Activated CD4-positive, alpha-beta T cell treated with anti-CD3 and anti-CD28 coated beads, Interleukin-2, amount 50 U/mL, for 24 hours (primary cell): ENCODE measurements around the gene LRRC32.

ENCODE experiments used
- DNase-seq, 2 donors: peaks; one replicate each; pipeline ENCODE4 v3.0.0-alpha.2; 2020; ENCODE audit warnings: low read depth in 1 of 2, low spot score in 1 of 2

The LRRC32 gene

DNA sequence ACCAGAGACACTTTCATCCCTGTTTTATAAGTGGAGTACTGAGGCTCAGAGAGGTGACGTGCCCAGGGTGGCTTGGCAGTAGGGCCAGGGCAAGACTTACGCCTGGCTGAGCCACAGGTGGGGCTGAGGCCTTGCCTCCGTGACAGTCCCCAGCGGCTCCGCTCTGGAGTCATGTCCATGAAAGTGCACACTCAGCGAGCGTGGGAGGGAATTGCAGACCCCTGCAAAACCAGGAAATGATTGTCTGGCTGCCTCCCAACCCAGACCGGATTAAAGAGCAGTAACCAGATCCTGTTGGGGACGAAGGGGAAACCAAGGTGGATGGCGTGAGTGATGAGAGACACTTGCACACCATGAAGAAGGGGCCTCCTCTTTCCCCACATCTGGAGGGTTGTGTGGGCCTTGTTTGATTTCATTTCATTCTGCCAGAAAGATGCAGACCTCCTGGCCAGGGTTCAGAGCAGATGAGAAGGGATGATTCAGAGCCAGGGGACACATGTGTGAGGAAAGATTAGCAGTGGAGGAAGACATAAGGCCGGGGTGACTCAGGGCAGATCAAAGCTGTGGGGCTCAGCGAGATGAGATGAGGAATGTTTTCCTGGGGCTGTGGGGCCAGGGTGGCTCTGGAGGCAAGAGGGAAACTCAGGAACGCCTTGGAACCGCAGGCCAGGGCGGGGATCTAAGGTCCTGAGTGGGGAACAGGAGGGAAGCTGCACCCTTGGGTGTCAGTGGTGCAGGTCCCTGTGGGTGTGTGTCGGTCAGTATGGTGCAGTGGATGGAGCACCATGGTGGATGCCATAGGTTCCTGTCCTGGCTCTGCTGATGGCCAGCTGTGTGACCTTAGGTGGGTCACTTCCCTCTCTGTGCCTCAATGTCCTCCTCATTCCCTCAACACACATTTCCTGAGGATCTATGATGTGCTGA, 29.9 kb upstream of the LRRC32 start:
- DNase-seq = no peak

DNA sequence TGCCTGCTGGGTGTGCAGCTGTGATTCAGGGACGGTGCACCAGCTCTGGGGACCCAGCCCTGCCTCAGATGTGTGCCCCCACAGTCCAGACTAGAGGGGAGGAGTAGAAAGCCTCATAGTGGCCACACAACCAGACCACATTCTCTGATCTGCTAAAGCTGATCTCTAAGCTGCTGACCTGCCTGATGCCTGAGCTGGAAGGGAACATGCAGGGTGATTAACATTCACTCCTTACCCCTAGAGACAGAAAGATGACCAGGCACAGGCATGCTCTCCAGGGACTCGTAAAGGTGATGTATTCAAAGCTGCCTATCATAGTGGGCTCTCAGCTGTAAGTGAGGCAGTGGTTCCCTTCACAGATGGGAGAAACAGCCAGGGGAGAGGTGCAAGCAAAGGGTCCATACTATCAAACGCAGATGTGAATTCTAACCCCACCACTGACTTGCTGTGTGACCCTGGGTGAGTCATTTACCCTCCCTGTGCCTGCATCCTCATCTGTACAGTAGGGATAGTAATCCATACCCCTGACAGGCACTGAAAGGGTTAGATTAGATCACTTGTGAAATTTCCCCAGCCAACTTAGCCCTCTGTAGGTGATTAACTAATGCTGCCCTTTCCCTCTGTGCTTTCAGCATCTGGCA, 29.0 kb upstream of the LRRC32 start:
- DNase-seq = no peak

DNA sequence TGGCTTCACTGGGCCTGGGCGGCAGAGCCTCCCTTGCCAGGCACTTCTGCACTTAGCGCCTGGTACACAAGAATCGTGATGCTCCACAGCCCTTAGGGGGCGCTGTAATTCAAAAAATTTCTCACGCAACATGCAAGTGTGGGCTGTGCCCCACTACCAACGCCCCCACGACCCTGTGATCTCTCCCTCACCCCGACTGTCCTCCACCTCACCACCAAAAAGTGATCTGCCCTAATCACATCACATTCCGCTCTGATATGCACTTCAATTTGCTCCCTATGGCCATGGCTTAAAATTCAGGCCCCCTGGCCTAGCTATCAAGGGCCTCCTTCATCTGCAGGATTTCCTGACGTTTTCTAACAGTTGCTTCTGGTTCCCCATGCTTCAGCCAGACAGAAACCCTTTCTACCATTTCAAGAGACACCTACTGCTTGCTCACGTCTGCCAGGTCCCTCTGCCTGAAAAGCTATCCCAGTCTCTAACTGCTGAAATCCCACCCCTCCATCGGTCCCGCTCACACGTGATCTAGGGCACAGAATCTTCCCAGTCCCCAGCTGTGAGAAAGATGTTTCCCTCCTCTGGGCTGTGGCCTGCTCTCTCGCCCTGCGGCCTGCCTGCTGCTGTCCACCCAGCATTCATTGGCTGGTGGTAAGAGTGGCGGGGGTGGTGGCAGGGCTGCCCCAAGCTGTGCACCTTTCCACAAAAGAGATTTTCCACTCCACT, 27.9 kb upstream of the LRRC32 start:
- DNase-seq = no peak

DNA sequence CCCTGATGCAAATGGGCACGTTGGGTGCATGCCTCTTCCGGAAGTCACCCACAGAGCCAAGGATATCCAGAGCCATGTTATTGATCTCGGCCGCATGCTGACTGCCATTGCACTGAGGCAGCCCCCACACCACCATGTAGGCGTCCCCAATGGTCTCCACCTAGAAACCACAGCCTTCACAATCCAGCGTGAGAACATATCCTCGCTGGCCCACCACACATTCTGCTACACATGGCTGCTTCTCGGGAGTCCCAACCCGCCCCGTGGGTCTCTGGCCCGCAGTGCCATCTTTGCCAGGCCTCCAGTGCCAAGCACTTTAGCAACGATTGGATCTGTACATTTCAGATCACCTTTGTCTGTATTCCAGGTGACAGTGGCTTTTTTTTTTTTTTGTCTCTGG, 26.2 kb upstream of the LRRC32 start:
- no peak for DNase-seq

DNA sequence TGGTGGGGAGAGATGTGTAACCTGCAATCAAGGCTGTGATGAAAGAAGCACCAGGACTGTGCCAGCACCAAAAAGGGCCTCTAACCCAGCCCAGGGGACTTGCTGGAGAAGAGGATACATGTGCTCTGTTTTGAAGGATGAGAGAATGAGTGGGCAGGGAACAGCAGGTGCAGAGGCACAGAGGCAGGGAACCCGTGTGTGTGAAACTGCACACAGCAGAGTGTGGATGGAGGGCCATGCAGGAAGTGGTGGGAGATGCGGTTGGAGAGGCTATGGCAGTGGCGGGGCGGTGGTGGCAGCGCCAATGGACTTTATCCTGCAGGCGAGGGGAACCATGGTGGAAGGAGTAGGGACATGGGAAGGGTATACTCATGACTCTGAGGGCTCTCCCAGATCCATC, 25.2 kb upstream of the LRRC32 start:
- no peak for DNase-seq

DNA sequence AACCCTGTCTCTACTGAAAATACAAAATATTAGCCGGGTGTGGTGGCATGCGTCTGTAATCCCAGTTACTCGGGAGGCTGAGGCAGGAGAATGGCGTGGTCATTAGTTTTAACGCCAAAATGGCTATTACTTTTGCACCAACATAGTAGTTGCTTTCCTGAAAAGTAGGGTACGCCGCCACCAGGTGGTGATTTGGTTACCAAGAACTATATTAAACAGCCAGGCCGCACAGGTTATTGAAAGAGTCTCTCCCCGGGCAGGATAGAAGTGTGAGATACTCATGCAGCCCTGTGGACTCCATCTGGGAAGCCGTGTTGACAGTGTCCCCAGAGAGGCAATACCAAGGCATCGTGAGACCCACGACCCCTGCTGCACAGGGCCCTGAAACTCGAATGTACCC, 24.6 kb upstream of the LRRC32 start:
- DNase-seq = no peak

DNA sequence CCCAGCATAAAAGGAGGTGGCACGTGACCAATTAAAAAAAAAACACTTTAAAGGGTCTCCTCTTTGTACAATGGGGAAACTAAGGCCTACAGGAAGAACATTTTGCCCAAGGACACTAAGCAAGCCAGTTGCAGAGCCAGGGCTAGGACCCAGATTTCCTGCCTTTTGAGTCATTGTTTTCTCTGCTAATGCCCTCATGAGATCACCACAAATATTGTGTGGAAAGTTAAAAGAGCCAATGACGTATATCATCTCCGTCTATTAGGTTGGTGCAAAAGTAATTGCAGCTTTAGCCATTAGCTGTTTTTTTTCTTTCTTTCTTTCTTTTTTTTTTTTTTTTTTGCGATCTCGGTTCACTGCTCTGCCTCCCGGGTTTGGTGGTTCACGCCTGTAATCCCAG, 24.1 kb upstream of the LRRC32 start:
- no peak for DNase-seq

DNA sequence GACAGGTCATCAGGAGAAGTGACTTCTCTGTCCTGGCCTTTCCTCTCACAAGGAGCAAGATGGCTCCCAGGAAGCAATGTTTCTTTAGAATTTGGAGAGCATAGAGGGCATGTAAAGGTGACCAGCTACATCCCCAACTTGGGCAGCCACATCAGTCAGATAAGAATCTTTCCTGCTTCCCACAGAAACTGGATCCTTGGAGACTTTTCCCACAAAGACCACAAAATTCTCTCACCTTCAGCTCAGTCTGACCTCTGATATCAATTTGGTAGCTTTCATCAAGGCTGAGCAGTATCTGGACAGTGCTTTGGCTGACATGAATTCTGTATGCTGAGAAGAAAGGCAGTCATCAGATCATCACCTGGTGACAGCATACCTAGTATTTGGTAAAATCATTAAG, 23.3 kb upstream of the LRRC32 start:
- no peak for DNase-seq

DNA sequence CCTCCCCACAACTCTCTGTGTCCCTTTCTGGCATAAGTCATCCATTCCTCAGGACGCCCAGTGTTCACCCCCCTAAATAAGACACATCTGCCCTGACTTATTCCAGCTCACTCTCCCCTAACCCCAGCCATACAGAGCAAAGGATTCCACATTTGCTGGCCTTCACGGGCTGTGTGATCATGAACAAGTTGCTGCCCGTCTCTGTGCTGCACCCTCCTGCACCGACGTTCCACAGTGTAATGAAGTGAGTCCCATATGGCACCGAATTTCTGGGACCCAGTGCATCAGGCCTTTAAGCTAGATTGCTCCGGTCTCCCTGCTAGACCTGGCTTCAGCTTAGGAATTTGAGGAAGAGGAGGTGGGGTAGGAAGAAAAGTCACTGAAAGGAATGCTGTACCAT, 22.4 kb upstream of the LRRC32 start:
- no peak for DNase-seq

DNA sequence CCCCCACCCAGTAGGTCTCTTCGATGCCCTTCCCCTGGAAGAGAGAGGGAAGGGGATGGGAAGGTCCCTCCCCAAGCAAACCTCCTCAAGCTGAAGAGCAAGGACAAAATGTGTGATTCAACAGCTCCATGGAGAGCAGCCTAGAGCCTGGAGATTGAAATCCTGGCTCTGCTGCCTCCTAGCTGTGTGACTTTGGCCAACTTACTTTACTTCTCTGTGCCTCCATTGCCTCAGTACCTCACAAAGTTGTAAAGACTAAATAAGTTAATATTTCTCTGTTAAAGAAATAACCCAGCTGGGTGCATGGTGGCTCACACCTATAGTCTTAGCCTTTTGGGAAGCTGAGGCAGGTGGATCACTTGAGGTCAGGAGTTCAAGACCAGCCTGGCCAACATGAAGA, 21.1 kb upstream of the LRRC32 start:
- no peak for DNase-seq

DNA sequence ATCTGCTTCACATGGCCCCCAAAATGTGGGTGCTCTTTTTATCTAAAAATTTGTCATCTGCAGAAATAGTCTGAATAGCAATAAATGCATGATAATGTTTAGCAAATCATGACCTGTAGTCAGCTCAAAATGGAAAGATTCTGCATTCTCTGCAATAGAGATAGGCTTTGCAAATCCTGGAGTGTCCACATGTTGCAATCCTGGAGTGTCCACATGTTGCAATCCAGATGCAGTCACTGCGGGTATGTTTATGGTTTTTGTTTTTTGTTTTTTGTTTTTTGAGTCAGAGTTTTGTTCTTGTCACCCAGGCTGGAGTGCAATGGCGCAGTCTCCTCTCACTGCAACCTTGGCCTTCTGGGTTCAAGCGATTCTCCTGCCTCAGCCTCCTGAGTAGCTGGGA, 20.2 kb upstream of the LRRC32 start:
- no peak for DNase-seq

DNA sequence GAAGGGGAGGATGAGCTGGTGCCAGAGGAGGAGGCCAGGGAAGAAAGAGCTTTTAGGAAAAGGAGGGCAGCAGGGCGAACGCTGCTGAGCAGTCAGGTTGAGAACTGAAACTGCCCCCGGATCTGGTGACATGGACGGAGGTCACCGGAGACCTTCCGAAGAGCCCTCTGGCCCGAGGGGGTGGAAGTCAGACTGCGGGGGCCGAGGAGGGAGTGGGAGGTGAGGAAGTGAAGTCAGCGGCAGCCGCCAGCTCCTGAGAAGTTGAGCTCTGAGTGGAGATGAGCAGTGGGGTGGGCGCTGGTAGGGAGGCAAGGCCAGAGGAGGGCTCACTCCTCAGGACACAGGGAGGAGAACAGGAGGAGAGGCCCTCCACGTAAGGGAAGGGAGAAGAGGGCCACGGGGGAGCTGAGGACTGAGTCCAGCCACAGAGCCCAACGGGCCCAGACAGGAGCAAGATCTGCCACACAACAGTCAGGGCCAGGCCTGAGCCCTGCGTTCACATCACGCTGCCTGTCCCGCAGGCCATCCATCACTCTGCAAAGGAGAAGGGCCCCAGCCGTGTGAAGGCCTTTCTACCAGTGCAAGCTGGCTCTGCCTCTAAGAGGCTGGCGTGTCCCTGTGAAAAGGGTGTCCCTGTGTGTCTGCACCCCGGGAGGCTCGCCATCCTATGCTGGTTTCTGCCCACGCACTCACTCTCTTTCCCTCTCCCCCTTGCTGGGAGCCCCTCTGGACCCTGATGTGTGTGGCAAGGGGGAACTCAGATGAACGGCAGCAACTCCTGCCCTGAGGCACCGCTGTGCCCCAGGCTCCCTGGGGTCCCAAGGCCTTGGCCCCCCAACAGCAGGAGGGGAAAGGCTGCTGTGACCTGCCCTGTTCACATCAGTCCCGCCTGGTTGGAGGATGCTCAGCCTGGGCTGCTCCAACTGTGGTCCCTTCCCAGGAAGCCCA, 19.0 kb upstream of the LRRC32 start:
- DNase-seq = no peak

DNA sequence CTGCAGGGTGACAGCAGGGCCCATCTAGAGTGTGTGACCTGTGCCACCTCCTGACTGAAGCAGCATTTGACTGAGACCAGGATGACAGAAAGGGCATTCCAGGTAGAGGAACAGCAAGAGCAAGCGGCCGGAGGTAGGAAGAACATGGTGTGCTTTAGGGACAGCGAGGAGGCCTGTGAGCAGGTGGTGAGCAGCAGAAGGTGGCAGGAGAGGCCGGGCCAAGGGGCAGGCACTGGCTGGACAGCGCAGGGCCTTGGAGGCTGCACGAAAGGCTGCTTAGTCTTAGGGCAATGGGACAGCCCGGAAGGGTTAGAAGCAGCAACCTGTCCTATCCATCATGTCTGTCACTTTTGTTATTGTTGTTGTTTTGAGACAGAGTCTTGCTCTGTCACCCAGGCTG, 17.6 kb upstream of the LRRC32 start:
- DNase-seq = no peak

DNA sequence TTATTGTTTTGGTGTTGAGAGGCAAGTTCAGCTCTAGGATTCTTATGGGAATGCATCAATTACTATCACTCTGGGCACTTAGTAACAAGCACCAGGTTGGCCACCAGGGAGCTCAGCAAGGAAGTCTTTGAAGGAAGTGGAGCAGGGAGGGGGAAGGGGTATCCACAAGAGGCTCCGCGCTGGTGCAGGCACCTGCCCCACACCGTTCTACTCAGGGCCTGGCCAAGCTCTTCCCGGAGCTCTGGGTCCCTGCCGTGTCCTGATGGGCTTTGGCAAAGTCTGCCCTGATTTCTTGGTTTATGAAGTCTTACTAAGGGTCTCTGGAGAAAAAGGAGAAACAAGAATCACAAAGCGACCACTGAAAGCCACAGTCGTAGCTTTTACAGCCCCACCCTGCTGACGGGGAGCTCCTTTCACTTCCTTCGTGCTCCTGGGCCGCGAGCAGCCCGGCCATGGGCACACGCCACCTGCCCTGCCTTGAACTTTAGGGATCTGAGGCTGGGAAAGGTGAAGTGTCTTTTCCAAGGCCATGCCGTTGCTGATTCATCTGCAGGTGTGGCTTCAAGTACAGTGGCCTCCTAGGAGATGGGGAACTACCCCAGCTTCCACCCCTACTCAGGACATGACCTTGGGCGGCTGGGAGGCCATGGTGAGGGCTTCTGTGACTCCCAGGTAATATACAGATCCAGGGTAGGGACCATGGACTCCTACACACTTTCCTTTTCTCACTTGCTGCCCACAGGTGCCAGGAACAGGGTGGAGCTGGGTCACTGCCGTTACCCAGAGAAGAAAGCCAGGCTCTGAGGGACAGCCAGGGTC, 15.9 kb upstream of the LRRC32 start:
- DNase-seq = no peak

DNA sequence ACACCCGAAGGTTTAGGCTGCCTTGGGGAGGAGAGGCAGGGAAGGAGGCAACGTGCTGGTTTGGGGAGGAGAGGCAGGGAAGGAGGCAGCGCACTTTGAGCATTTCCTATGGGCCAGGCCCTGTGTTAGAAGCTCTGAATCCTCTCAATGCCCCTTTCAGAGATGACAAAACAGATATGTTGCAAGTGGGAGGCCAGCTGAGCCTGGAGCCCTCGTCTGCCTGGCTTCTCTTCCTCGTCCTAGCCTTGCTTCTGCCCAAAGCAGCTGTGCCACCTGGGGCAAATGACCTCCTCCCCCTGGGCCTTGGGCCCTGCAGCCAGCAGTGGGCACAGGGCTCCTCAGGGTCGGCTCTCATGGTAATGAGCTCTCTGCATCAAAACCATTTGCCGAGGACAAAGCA, 15.3 kb upstream of the LRRC32 start:
- no peak for DNase-seq

DNA sequence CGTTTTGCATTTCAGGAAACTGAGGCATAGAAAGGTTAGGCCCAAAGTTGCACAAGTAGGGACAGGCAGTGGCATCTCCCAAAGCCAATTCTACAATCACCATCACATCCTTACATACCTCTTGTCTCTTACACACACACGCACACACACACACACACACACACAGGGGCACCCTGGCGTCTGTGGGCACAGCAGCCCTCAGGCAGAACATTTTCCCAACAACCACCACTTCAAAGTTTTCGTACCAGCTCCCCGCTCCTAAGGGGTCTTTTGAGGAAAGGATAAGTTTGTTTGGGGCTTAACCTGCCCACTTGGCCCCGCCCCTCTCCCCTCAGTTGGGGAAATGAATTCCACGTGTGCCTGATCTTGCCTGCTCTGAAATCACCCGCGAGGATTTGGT, 14.7 kb upstream of the LRRC32 start:
- DNase-seq = no peak

DNA sequence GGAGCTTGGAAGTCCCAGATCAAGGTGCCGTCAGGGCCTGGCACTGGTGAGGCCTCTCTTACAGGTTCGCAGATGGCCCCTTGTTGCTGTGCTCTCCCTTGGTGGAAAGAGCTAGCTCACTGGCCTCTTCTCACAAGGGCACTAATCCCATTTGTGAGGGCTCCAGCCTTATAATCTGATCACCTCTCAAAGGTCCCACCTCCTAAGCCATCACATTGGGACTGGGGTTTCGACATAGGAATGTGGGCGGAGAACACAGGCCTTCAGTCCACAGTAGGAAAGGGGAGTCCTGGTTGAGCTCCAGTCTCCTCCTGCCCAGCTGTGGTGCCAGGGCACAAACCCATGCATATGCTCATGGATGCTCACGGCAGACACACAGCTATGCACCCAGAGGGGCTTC, 14.0 kb upstream of the LRRC32 start:
- no peak for DNase-seq

DNA sequence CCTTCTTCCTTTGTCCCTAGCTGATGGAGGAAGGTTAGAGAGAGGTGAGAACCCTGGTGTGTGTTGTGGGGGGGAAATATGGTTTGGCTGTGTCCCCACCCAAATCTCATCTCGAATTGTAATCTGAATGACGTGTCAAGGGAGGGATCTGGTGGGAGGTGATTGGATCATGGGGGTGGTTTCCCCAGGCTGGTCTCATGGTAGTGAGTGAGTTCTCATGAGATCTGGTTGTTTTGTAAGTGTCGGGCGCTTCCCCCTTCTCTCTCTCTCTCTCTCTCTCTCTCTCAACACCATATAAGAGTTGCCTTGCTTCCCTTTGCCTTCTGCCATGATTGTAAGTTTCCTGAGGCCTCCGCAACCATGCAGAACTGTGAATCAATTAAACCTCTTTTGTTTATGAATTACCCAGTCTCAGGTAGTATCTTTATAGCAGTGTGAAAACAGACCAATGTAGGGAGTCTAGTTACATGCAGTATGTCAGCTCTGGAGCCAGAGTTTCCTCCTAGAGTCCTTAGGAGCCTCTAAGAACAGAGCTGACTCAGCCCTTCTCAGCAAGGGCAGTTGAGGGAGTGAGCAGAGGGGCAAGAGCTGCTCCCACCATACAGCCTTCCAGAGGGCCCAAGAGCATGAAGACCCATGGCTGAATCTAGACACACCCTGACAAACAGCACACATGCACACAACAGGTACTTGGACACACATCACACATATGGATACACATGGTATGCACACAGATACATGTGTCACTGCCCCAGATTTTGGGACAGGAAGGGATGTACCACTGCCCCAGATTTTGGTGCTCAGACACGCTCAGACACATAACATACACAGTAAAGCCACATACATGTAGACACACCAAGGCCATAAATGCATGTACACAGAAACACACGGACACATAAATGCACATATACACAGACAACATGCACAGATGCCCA, 12.9 kb upstream of the LRRC32 start:
- no peak for DNase-seq

DNA sequence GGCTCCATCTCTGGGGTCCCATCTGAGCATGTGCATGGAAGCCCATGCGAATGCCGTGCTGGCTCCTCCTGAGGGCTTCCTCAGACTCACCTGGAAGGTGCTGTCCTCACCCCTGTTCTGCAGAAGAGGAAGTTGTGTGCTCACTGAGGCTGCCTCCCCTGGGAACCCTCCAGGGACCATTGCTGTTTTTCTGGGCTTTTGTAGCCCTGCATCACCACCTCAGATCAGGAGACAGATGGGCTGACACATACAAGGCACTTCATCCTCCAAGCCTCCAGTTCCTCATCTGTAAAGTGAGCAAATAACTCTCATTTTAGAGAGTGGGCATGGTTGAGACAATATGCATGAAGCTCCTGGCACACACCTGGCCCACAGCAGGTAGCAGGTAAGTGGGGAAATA, 12.1 kb upstream of the LRRC32 start:
- DNase-seq = no peak
